ENCODE measurements around the gene FGF12.

The FGF12 gene

GRCh38 chr3:192489579-192489978 lies 237.8 kb downstream of the FGF12 start:
- no peak for DNase-seq

DNA sequence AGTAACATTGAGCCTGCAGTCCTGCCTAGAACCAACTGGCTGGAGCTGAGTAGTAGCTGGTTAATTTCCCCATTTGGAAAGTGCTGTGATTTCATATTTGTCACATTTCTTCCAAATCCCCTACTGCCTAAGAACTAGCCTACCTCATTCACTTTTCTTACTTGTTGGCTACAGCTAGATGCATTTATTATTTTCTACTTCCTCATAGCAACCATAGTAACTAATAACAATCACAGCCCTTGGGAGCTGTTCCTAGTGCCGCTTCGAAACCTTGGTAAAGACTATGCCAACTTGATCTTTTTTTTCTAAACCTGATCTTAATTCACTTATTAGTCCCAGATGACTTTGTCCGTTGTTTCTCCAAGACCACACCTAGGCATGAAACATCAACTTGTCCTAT lies 240.3 kb downstream of the FGF12 start:
- no peak for DNase-seq

- DNase-seq, result no peak
These were observed 244.5 kb downstream of the FGF12 start for GRCh38 chr3:192482809-192483208.

GRCh38 chr3:192482391-192482790 lies 244.9 kb downstream of the FGF12 start:
- no peak for DNase-seq

GRCh38 chr3:192481638-192482037 lies 245.7 kb downstream of the FGF12 start:
- DNase-seq, result no peak

DNA sequence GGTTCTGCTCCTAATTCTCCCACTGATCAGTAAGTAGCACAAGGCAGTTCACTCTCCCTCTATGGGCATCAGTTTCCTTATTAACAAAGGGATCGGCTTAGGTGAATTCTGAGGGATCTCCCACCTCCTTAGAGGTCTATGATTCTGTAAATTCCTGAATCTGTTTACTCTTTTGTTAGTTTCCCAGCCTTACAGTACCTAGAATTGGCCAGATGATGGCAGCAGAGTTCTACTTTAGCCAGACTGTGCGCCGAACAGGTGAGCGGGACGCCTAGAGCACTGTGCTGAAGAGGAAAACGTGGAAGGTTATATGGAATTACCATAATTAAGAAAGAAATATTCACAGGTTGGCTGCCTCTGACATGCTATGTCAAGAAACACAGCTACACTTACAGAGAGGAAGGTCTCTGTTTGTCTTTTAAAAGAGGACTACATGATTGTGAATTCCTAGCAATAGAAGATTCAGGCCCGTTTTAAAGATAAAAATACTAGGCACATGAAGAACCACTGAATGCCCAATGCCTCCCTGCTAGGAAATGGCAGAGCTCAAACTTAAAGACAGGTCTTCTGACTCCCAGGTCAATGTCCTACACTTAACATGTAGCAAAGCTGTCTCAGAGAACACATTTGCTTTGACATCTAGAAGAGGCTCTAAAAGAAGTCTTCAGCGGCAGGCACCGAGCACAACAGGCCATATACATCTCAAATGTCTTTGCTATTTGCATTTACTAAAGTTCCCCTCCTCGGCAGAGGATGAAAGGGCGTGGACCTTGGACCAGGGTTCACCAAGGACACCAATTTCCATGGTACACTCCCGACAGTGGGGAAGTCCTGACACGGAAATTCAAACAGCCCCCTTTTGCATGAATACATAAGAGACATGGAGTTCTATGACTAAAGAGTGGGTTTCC lies 259.9 kb downstream of the FGF12 start:
- peak; percentile 29 for DNase-seq

GRCh38 chr3:192449036-192449435 lies 278.3 kb downstream of the FGF12 start:
- DNase-seq, result no peak

GRCh38 chr3:192445770-192446644 lies 281.3 kb downstream of the FGF12 start:
- DNase-seq, result peak; percentile 36

DNA sequence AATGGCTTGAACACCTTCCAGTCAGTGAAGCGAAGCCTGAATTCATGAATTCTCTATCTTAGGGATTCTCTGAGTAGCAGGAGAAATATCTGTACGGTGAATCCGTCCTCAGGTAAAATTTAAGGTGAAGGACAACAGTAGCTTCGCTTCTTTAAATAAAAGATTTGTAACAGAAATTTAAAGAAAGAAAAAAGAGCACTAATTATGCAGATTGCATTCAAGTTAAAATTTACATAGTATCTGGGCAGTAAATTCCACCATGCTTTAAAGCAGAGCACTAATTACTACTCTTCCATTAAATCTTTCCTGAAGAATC lies 282.6 kb downstream of the FGF12 start:
- no peak for DNase-seq

GRCh38 chr3:192444096-192444790 lies 283.1 kb downstream of the FGF12 start:
- DNase-seq, result no peak

- DNase-seq, result peak; percentile 90
These were observed 292.1 kb downstream of the FGF12 start for GRCh38 chr3:192435241-192435640.

DNA sequence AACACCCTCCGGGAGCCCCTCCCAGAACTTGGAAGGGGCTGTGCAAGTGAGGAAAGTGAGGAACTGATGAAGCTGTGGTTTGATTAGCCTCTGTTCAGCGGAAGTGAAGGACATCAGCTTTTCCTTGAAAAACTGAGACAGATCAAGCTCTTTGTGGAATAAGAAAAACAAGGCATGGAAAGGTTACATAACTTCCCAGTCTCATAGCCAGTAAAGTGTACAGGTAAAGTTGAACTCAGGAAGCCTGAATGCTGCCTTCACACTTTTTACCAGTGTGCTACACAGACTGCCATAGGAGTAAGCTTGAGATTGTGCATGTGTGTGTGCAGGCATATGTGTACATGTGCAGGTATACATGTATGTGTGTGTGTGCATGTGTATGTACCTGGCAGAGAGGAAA lies 293.2 kb downstream of the FGF12 start:
- DNase-seq, result no peak

DNA sequence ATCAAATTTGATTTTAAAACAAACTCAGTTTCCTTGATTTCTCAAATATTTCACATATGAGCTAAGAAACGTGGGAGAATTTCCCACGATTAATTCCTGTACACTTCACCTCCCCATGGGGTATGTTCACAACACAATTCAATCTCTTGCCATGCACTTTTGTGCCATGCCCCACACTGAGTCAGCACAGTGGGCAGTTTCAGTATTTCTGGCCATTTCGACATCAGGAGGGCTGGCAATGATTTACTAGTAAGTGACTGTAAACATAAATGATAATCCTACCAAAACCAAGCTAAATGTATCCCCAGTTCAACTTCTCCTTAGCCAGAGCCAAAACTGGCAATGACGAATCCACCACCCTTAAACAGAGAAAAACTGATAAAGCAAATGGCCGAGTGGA lies 293.6 kb downstream of the FGF12 start:
- no peak for DNase-seq

DNA sequence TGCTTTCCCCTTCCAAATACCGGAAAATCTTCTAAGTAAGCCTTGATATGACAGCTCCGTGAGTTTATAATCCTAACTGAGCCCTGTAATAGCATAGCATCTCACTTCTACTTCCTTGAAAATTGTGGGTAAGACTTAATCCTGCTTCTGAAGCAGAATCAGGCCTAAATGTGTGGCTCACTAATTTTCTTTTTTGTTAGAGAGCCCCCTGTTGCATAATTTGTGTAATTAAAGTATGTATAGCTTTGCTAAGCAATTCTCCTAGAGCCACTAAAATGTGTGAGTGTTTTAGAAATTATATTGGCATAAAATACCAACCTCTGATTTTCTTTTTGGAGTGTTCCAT lies 304.4 kb downstream of the FGF12 start:
- no peak for DNase-seq

- no peak for DNase-seq
These were observed 304.9 kb downstream of the FGF12 start for GRCh38 chr3:192422321-192422996.

- no peak for DNase-seq
These were observed 308.0 kb downstream of the FGF12 start for GRCh38 chr3:192419312-192419711.

- DNase-seq, result no peak
These were observed 309.7 kb downstream of the FGF12 start for GRCh38 chr3:192417559-192418055.

DNA sequence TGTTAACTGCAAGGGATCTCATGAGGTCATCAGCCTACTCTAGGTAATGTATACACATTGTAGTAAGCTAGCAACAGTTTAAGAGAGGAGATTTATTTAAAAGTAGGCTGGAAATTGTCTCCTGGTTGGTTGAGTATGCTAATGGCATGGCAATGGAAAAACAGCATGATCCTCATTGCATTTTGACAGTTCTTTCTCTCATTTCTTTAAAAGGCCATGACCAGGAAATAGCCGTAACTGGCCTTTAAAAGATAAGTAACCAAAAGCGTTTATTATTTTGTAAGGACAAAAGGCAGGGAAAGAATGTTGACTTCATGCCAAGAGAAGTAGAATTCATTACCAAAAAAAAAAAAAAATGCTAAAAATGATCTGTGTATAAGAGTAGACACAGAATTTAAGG lies 310.3 kb downstream of the FGF12 start:
- no peak for DNase-seq

DNA sequence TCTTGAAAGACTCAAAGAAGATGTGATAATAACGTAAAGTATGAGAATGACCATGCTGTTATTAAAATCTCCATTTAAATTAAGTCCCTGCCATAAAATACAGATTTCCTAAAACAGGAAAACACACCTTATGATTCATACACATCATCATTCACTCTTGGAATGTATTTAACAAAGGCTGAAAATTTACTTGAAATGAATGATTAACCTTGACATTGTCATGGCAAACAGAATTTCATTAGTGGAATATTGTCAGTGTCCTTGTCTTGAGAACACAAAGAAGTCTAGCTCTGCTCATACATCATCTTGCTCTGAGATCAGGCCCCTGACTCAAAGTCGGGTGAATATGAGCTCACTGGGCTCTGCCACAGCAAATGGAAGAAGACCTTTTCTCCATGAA lies 313.9 kb downstream of the FGF12 start:
- no peak for DNase-seq

GRCh38 chr3:192410684-192410960 lies 316.7 kb downstream of the FGF12 start:
- DNase-seq, result no peak

GRCh38 chr3:192409838-192410683 lies 317.3 kb downstream of the FGF12 start:
- no peak for DNase-seq

- no peak for DNase-seq
These were observed 318.0 kb downstream of the FGF12 start for GRCh38 chr3:192409201-192409837.

All from NCI-H524 treated with DMSO at 0.1 percent for 48 hours (cell line).